SIG-M5 treated with dmso at 0.1 percent for 504 hours (cell line): Measurements from ENCODE around the gene SRBD1.

Experiments
- DNase-seq: peaks from one replicate; lab custom pipeline; 2025; ENCODE audit not compliant: unreplicated experiment; lab: John Stamatoyannopoulos, UW

The SRBD1 gene

GRCh38 chr2:45602624-45603023 is 8.4 kb downstream of the SRBD1 start:
- no peak for DNase-seq

- no peak for DNase-seq
These were observed 12.5 kb downstream of the SRBD1 start for GRCh38 chr2:45598545-45598944.

- DNase-seq: no peak
These were observed 14.3 kb downstream of the SRBD1 start for GRCh38 chr2:45596761-45597160.

- DNase-seq: no peak
These were observed 15.2 kb downstream of the SRBD1 start for GRCh38 chr2:45595721-45596435.

GRCh38 chr2:45591073-45591472 is 20.0 kb downstream of the SRBD1 start:
- DNase-seq: no peak

- DNase-seq: no peak
These were observed 22.8 kb downstream of the SRBD1 start for GRCh38 chr2:45588158-45588829.

- DNase-seq: no peak
These were observed 24.5 kb downstream of the SRBD1 start for GRCh38 chr2:45586600-45586999.

- DNase-seq: peak; percentile 62
These were observed 25.7 kb downstream of the SRBD1 start for GRCh38 chr2:45585267-45585861.

GRCh38 chr2:45583977-45584376 is 27.1 kb downstream of the SRBD1 start:
- DNase-seq: peak; percentile 18

GRCh38 chr2:45582522-45582921 is 28.5 kb downstream of the SRBD1 start:
- no peak for DNase-seq

- DNase-seq: peak; percentile 25
These were observed 32.8 kb downstream of the SRBD1 start for GRCh38 chr2:45578056-45578843.

- DNase-seq: no peak
These were observed 33.6 kb downstream of the SRBD1 start for GRCh38 chr2:45577441-45577840.

- DNase-seq: peak; percentile 18
These were observed 35.2 kb downstream of the SRBD1 start for GRCh38 chr2:45575881-45576280.

- DNase-seq: no peak
These were observed 38.1 kb downstream of the SRBD1 start for GRCh38 chr2:45572979-45573378.

GRCh38 chr2:45571940-45572339 is 39.1 kb downstream of the SRBD1 start:
- no peak for DNase-seq

GRCh38 chr2:45570671-45571334 is 40.3 kb downstream of the SRBD1 start:
- no peak for DNase-seq

GRCh38 chr2:45568935-45569334 is 42.1 kb downstream of the SRBD1 start:
- DNase-seq: no peak

GRCh38 chr2:45567974-45568789 is 42.9 kb downstream of the SRBD1 start:
- peak; percentile 99 for DNase-seq

GRCh38 chr2:45567288-45567963 is 43.6 kb downstream of the SRBD1 start:
- DNase-seq: no peak

GRCh38 chr2:45559436-45559835 is 51.6 kb downstream of the SRBD1 start:
- peak; percentile 10 for DNase-seq
